ENCODE data around the gene WWOX. TPM values are rescaled to one million over a fixed set of nuclear protein-coding genes. Genes with fewer than 3 reads are reported as not detected.

The WWOX gene
- polyA plus RNA-seq, 1 donor from 2014 or later = 25.6 TPM

GRCh38 chr16:78659668-78660217 lies 560.3 kb downstream of the WWOX start:
- H3K36me3 ChIP-seq (ENCODE audit: insufficient read depth, low read length) = no peaks in the 10 kb centered on the region
- H3K4me2 ChIP-seq (ENCODE audit: low read length) = no peak overlapping the region
- no peaks in the 10 kb centered on the region for H3K27me3 ChIP-seq (ENCODE audit: insufficient read depth, low read depth, low read length)
- no peaks in the 10 kb centered on the region for H4K20me1 ChIP-seq (ENCODE audit: insufficient read depth)
- H2AFZ ChIP-seq (ENCODE audit: low read depth, low read length) = no peak overlapping the region
- no peak overlapping the region for H3K9ac ChIP-seq (ENCODE audit: low read length)
- TF ChIP-seq CTCF (IDR thresholded peaks at IDR 0.05; ENCODE audit: poor library complexity, severe bottlenecking) = no peak
- no peak overlapping the region for H3K4me3 ChIP-seq (ENCODE audit: low read length)
- H3K9me3 ChIP-seq (ENCODE audit: low read length) = no peaks in the 10 kb centered on the region
- no peaks in the 10 kb centered on the region for H3K79me2 ChIP-seq (replicated peaks; ENCODE audit: insufficient read depth, low read length)
- no peaks in the 10 kb centered on the region for H3F3A ChIP-seq (ENCODE audit: insufficient read depth, low read length, poor library complexity, severe bottlenecking)
- no peak overlapping the region for H3K27ac ChIP-seq (ENCODE audit: low read length)
- H3K9me2 ChIP-seq (ENCODE audit: insufficient read depth, low read length) = no peaks in the 10 kb centered on the region

- no peaks in the 10 kb centered on the region for H3K9me2 ChIP-seq (ENCODE audit: insufficient read depth, low read length)
- TF ChIP-seq REST (IDR thresholded peaks at IDR 0.05; ENCODE audit: borderline replicate concordance) (no peak), EZH2 (IDR thresholded peaks at IDR 0.05; ENCODE audit: borderline replicate concordance, insufficient read depth, low read length, poor library complexity, severe bottlenecking) (no peak), RAD21 (conservative IDR thresholded peaks at IDR 0.05) (no peak)
- no peaks in the 10 kb centered on the region for H4K20me1 ChIP-seq (ENCODE audit: insufficient read depth)
- no peak overlapping the region for H2AFZ ChIP-seq (ENCODE audit: low read depth, low read length)
- H3K36me3 ChIP-seq (ENCODE audit: insufficient read depth, low read length) = no peaks in the 10 kb centered on the region
- H3K27ac ChIP-seq (ENCODE audit: low read length) = no peak overlapping the region
- no peaks in the 10 kb centered on the region for H3K9me3 ChIP-seq (ENCODE audit: low read length)
- no peaks in the 10 kb centered on the region for H3F3A ChIP-seq (ENCODE audit: insufficient read depth, low read length, poor library complexity, severe bottlenecking)
- no peaks in the 10 kb centered on the region for H3K79me2 ChIP-seq (replicated peaks; ENCODE audit: insufficient read depth, low read length)
- no peak overlapping the region for H3K4me2 ChIP-seq (ENCODE audit: low read length)
- H3K9ac ChIP-seq (ENCODE audit: low read length) = no peak overlapping the region
- no peak overlapping the region for H3K4me3 ChIP-seq (ENCODE audit: low read length)
- no peaks in the 10 kb centered on the region for H3K27me3 ChIP-seq (ENCODE audit: insufficient read depth, low read depth, low read length)
Observed at GRCh38 chr16:78660795-78661194, 561.3 kb downstream of the WWOX start.

GRCh38 chr16:78663690-78664089 lies 564.2 kb downstream of the WWOX start:
- Histone ChIP-seq H2AFZ (ENCODE audit: low read depth, low read length) (no peak overlapping the region), H3K4me2 (ENCODE audit: low read length) (no peak overlapping the region), H4K20me1 (ENCODE audit: insufficient read depth) (no peaks in the 10 kb centered on the region), H3K36me3 (ENCODE audit: insufficient read depth, low read length) (no peaks in the 10 kb centered on the region), H3K27ac (ENCODE audit: low read length) (no peak overlapping the region), H3K9me3 (ENCODE audit: low read length) (no peaks in the 10 kb centered on the region), H3K9me2 (ENCODE audit: insufficient read depth, low read length) (no peaks in the 10 kb centered on the region), H3F3A (ENCODE audit: insufficient read depth, low read length, poor library complexity, severe bottlenecking) (no peaks in the 10 kb centered on the region), H3K4me3 (ENCODE audit: low read length) (no peak overlapping the region), H3K79me2 (replicated peaks; ENCODE audit: insufficient read depth, low read length) (no peaks in the 10 kb centered on the region), H3K9ac (ENCODE audit: low read length) (no peak overlapping the region), H3K27me3 (ENCODE audit: insufficient read depth, low read depth, low read length) (no peaks in the 10 kb centered on the region)
- no peak for TF ChIP-seq TAF1 (IDR thresholded peaks at IDR 0.05; ENCODE audit: low read depth)
- TF ChIP-seq POLR2AphosphoS5 (IDR thresholded peaks at IDR 0.05) = no peak
- no peak for TF ChIP-seq EP300 (conservative IDR thresholded peaks at IDR 0.05; ENCODE audit: poor library complexity, severe bottlenecking)
- TF ChIP-seq EZH2 (IDR thresholded peaks at IDR 0.05; ENCODE audit: borderline replicate concordance, insufficient read depth, low read length, poor library complexity, severe bottlenecking) = no peak
- TF ChIP-seq SMC3 (conservative IDR thresholded peaks at IDR 0.05; ENCODE audit: poor library complexity) = no peak
- TF ChIP-seq CTCF (IDR thresholded peaks at IDR 0.05; ENCODE audit: poor library complexity, severe bottlenecking) = no peak
- no peak for TF ChIP-seq REST (IDR thresholded peaks at IDR 0.05; ENCODE audit: borderline replicate concordance)
- no peak for TF ChIP-seq MXI1 (conservative IDR thresholded peaks at IDR 0.05; ENCODE audit: poor library complexity, severe bottlenecking)
- no peak for TF ChIP-seq RAD21 (conservative IDR thresholded peaks at IDR 0.05)

Data from neural cell (in vitro differentiated cells).